ENCODE measurements around the gene OTULIN. TPM values are rescaled to one million over a fixed set of nuclear protein-coding genes. Genes with fewer than 3 reads are reported as not detected.

The OTULIN gene
- total RNA-seq, 1 donor from 2014 or later = 31.1 TPM

- Mint-ChIP-seq H3K36me3 (peaks cover 48% of the 10 kb centered on the region), H3K27ac (no peak overlapping the region), H3K9me3 (no peaks in the 10 kb centered on the region), H3K4me3 (no peak overlapping the region), H3K4me1 (ENCODE audit: unreplicated experiment) (no peaks in the 10 kb centered on the region), H3K27me3 (no peaks in the 10 kb centered on the region)
- TF ChIP-seq CTCF (conservative IDR thresholded peaks at IDR 0.05) = no peak
- no peak for DNase-seq (ENCODE audit: extremely low spot score, unreplicated experiment)
Measured at GRCh38 chr5:14713476-14714390, 49.2 kb downstream of the OTULIN start.

- DNase-seq (ENCODE audit: extremely low spot score, unreplicated experiment) = no peak
- Mint-ChIP-seq H3K27me3 (no peaks in the 10 kb centered on the region), H3K36me3 (peaks cover 48% of the 10 kb centered on the region), H3K27ac (no peak overlapping the region), H3K9me3 (no peaks in the 10 kb centered on the region), H3K4me1 (ENCODE audit: unreplicated experiment) (no peaks in the 10 kb centered on the region), H3K4me3 (no peak overlapping the region)
- no peak for TF ChIP-seq CTCF (conservative IDR thresholded peaks at IDR 0.05)
Measured at GRCh38 chr5:14714706-14715105, 50.2 kb downstream of the OTULIN start.

- DNase-seq (ENCODE audit: extremely low spot score, unreplicated experiment) = no peak
Measured at GRCh38 chr5:14715481-14715880, 51.0 kb downstream of the OTULIN start.

GRCh38 chr5:14716755-14717752 is 52.5 kb downstream of the OTULIN start:
- Mint-ChIP-seq H3K4me1 (ENCODE audit: unreplicated experiment) (no peaks in the 10 kb centered on the region), H3K4me3 (no peak overlapping the region), H3K36me3 (peaks cover 33% of the 10 kb centered on the region), H3K9me3 (no peaks in the 10 kb centered on the region), H3K27me3 (no peaks in the 10 kb centered on the region), H3K27ac (no peak overlapping the region)
- no peak for DNase-seq (ENCODE audit: extremely low spot score, unreplicated experiment)
- TF ChIP-seq CTCF (conservative IDR thresholded peaks at IDR 0.05) = no peak

More at GRCh38 chr5:14715481-14715880, 51.0 kb downstream of the OTULIN start:
- Mint-ChIP-seq H3K9me3 (no peaks in the 10 kb centered on the region), H3K36me3 (peaks cover 41% of the 10 kb centered on the region), H3K27ac (no peak overlapping the region), H3K4me1 (ENCODE audit: unreplicated experiment) (no peaks in the 10 kb centered on the region), H3K27me3 (no peaks in the 10 kb centered on the region), H3K4me3 (no peak overlapping the region)
- TF ChIP-seq CTCF (conservative IDR thresholded peaks at IDR 0.05) = no peak

- no peak for DNase-seq (ENCODE audit: extremely low spot score, unreplicated experiment)
- no peaks in the 10 kb centered on the region for H3K27me3 Mint-ChIP-seq
- H3K4me1 Mint-ChIP-seq (ENCODE audit: unreplicated experiment) = no peaks in the 10 kb centered on the region
- H3K4me3 Mint-ChIP-seq = no peak overlapping the region
- no peak overlapping the region for H3K27ac Mint-ChIP-seq
- TF ChIP-seq CTCF (conservative IDR thresholded peaks at IDR 0.05) = no peak
- no peaks in the 10 kb centered on the region for H3K9me3 Mint-ChIP-seq
- H3K36me3 Mint-ChIP-seq = peaks cover 29% of the 10 kb centered on the region
Measured at GRCh38 chr5:14718778-14719177, 54.3 kb downstream of the OTULIN start.
